HCT116 (cell line): ENCODE measurements around the gene DDX28. TPM values are rescaled to one million over a fixed set of nuclear protein-coding genes. Genes with fewer than 3 reads are reported as not detected.

Experiments used
- ATAC-seq: fragments of 200-7000 bp; cut with Tn5 transposase; 2 replicates; pipeline ENCODE4 v1.9.1; 2020; ENCODE audit warnings: mild to moderate bottlenecking, moderate library complexity
- BruUV-seq: library from RNA; stranded (reverse); fragments of 400-500 nt; replicated peaks from 2 replicates; lab custom pipeline; 2021; lab: Mats Ljungman, UMichigan
- CTCF ChIA-PET: fragments of 300-600 bp; sonication (Branson Sonifier 250); formaldehyde crosslinking; loops from one replicate; lab custom pipeline; 2021; ENCODE audit warnings: antibody characterized with exemption; lab: Charles Lee
- POLR2A ChIA-PET: fragments of 300-600, 350-600 bp; sonication (Branson Sonifier 250); formaldehyde crosslinking; loops from one replicate; lab custom pipeline; 2021; ENCODE audit warnings: antibody characterized with exemption; lab: Charles Lee
- RAD21 ChIA-PET, 2 experiments: fragments of 300-600 bp; sonication (Branson Sonifier 250); formaldehyde crosslinking; loops; one replicate each; lab custom pipeline; 2023; ENCODE audit warnings: low total read pairs in 2 of 2; ENCODE audit not compliant: uncharacterized antibody in 2 of 2, unreplicated experiment in 2 of 2, low non-redundant PET in 1 of 2; lab: Charles Lee
- DNase-seq: peaks from one replicate; pipeline ENCODE4 v3.0.0-alpha.2; 2010; ENCODE audit warnings: low read depth, low spot score
- H2AFZ ChIP-seq: fragments of 200-600 bp; shearing (Covaris generic), sonication (generic); 2 replicates; pipeline ENCODE4 v1.6.1; 2017; ENCODE audit warnings: low read depth, mixed run types, mixed read lengths, antibody characterized with exemption, low read length; ENCODE audit not compliant: poor library complexity, severe bottlenecking
- H3K27ac ChIP-seq: 2 replicates; pipeline ENCODE4 v1.5.1; 2012; ENCODE audit warnings: low read depth, low read length
- H3K27me3 ChIP-seq: fragments of 200-600 bp; sonication (generic); 2 replicates; pipeline ENCODE4 v1.6.1; 2016; ENCODE audit warnings: mixed run types, low read length, mixed read lengths; ENCODE audit not compliant: insufficient read depth
- H3K36me3 ChIP-seq, 2 experiments: fragments of 200-500 bp in 1 of 2; fragments of 200-600 bp in 1 of 2; sonication (Bioruptor generic) in 1 of 2; sonication (generic) in 1 of 2; 2 replicates each; pipeline versions ENCODE4 v1.5.1 to v1.6.1; 2014 to 2016; ENCODE audit warnings: low read length in 2 of 2, inconsistent platforms in 1 of 2, mixed read lengths in 1 of 2, mixed run types in 1 of 2; ENCODE audit not compliant: insufficient read depth in 2 of 2, control insufficient read depth in 1 of 2
- H3K4me1 ChIP-seq, 2 experiments: fragments of 200-600 bp in 1 of 2; sonication (generic) in 1 of 2; 2 replicates each; pipeline versions ENCODE4 v1.5.1 to v1.6.1; 2012 to 2017; ENCODE audit warnings: low read length in 2 of 2, inconsistent platforms in 1 of 2, mild to moderate bottlenecking in 1 of 2, mixed read lengths in 1 of 2, mixed run types in 1 of 2, moderate library complexity in 1 of 2; ENCODE audit not compliant: insufficient read depth in 2 of 2, control insufficient read depth in 1 of 2
- H3K4me2 ChIP-seq: fragments of 200-600 bp; sonication (generic); 2 replicates; pipeline ENCODE4 v1.6.1; 2017; ENCODE audit warnings: mixed run types, low read length, mixed read lengths
- H3K4me3 ChIP-seq, 2 experiments: fragments of 200-600 bp in 1 of 2; sonication (generic) in 1 of 2; replicated peaks in 1 of 2; 2 replicates each; pipeline ENCODE4 v1.5.1; 2011 to 2016; ENCODE audit warnings: low read length in 2 of 2, control low read depth in 1 of 2, low read depth in 1 of 2, mild to moderate bottlenecking in 1 of 2, mixed read lengths in 1 of 2, mixed run types in 1 of 2
- H3K79me2 ChIP-seq: fragments of 200-600 bp; sonication (generic); 2 replicates; pipeline ENCODE4 v1.6.1; 2017; ENCODE audit warnings: mild to moderate bottlenecking, mixed run types, low read length, moderate library complexity, mixed read lengths; ENCODE audit not compliant: insufficient read depth
- H3K9ac ChIP-seq: fragments of 200-600 bp; sonication (generic); 2 replicates; pipeline ENCODE4 v1.6.1; 2016; ENCODE audit warnings: low read length, mixed read lengths
- H3K9me2 ChIP-seq: fragments of 200-600 bp; sonication (generic), shearing (Covaris generic); 2 replicates; pipeline ENCODE4 v1.6.1; 2017; ENCODE audit warnings: mixed run types, mild to moderate bottlenecking, moderate library complexity; ENCODE audit not compliant: insufficient read depth
- H3K9me3 ChIP-seq, 2 experiments: fragments of 200-500 bp in 1 of 2; fragments of 200-600 bp in 1 of 2; sonication (Bioruptor generic) in 1 of 2; sonication (generic) in 1 of 2; 2 replicates each; pipeline ENCODE4 v1.6.1; 2014 to 2017; ENCODE audit warnings: low read length in 2 of 2, mixed read lengths in 2 of 2, inconsistent platforms in 1 of 2, low read depth in 1 of 2, mild to moderate bottlenecking in 1 of 2, mixed run types in 1 of 2, moderate library complexity in 1 of 2; ENCODE audit not compliant: control insufficient read depth in 1 of 2, insufficient read depth in 1 of 2
- H4K20me1 ChIP-seq: fragments of 200-600 bp; sonication (generic), shearing (Covaris generic); 2 replicates; pipeline ENCODE4 v1.6.1; 2017; ENCODE audit warnings: mixed run types, mild to moderate bottlenecking, moderate library complexity; ENCODE audit not compliant: insufficient read depth
- CEBPB ChIP-seq: IDR thresholded peaks from 2 replicates; pipeline ENCODE4 v1.6.1; 2012; ENCODE audit warnings: low read depth
- CTCF ChIP-seq, 3 experiments: fragments of 200-600 bp in 1 of 3; sonication (generic) in 1 of 3; IDR thresholded peaks in 2 of 3; conservative IDR thresholded peaks in 1 of 3; 2 replicates each; pipeline ENCODE4 v1.5.1; 2012 to 2017; ENCODE audit warnings: low read depth in 2 of 3, low read length in 2 of 3, antibody characterized with exemption in 1 of 3, borderline replicate concordance in 1 of 3, control low read depth in 1 of 3, mild to moderate bottlenecking in 1 of 3, mixed read lengths in 1 of 3, mixed run types in 1 of 3, moderate library complexity in 1 of 3; ENCODE audit not compliant: insufficient read depth in 1 of 3
- EGR1 ChIP-seq: IDR thresholded peaks from 2 replicates; pipeline ENCODE4 v1.6.1; 2012; ENCODE audit warnings: low read depth
- EZH2 ChIP-seq: fragments of 200-600 bp; sonication (generic); IDR thresholded peaks from 2 replicates; pipeline ENCODE4 v1.6.1; 2017; ENCODE audit warnings: antibody characterized with exemption, mixed run types
- EZH2phosphoT487 ChIP-seq: fragments of 200-600 bp; IDR thresholded peaks from 2 replicates; pipeline ENCODE4 v1.6.1; 2018; ENCODE audit warnings: antibody characterized with exemption, borderline replicate concordance
- FOSL1 ChIP-seq: IDR thresholded peaks from 2 replicates; pipeline ENCODE4 v1.6.1; 2012; ENCODE audit warnings: low read depth
- RAD21 ChIP-seq: IDR thresholded peaks from 2 replicates; pipeline ENCODE4 v1.6.1; 2012; ENCODE audit warnings: low read depth, mild to moderate bottlenecking
- SP1 ChIP-seq: IDR thresholded peaks from 2 replicates; pipeline ENCODE4 v1.6.1; 2012; ENCODE audit warnings: low read depth
- SRF ChIP-seq: IDR thresholded peaks from 2 replicates; pipeline ENCODE4 v1.6.1; 2012; ENCODE audit warnings: low read depth
- YY1 ChIP-seq: IDR thresholded peaks from 2 replicates; pipeline ENCODE4 v1.6.1; 2011; ENCODE audit warnings: low read length, low read depth, moderate library complexity, mild to moderate bottlenecking; ENCODE audit not compliant: insufficient replicate concordance; ENCODE audit errors: extremely low read depth
- ZFX ChIP-seq: fragments of 450-650 bp; IDR thresholded peaks from 2 replicates; pipeline ENCODE4 v1.6.1; 2017
- ZNF274 ChIP-seq: fragments of 200-500 bp; sonication (Bioruptor generic); IDR thresholded peaks from 2 replicates; pipeline ENCODE4 v1.6.1; 2014; ENCODE audit warnings: mild to moderate bottlenecking, low read depth, low read length, inconsistent platforms
- intact Hi-C: fragments of 100-400 bp; cut with micrococcal nuclease; formaldehyde crosslinking; loops from 2 replicates; pipeline ENCODE4 v1.10.0; 2022
- total RNA-seq: library from RNA; stranded (reverse); gene quantifications from one replicate; pipeline ENCODE4 v1.2.1, GENCODE V29; 2021; ENCODE audit not compliant: unreplicated experiment
- TF ChIP-seq, protein P1 (sequence below): IDR thresholded peaks from 2 replicates; pipeline ENCODE4 v1.6.1; 2012

Gene DDX28
- total RNA-seq, 1 experiment from 2014 or later = 13.8 TPM

DNA sequence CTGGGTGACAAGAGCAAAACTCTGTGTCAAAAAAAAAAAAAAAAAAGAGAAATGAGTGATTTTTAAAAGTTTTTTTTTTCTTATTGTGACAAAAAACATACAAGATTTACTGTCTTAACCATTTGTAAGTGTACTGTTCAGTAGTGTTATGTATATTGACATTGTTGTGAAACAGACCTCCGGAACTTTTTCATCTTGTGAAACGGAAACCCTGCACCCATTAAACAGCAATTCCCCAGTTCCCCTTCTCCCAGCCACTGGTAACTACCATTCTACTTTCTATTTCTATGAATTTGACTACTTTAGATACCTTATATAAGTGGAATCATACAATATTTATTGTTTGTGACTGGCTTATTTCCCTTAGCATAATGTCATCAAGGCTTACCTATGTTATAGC lies 18.8 kb upstream of the DDX28 start:
- Histone ChIP-seq H2AFZ (no peak overlapping the region), H4K20me1 (no peaks in the 10 kb centered on the region), H3K27ac (no peak overlapping the region), H3K9me2 (no peaks in the 10 kb centered on the region), H3K4me1 (peaks cover 4 to 5% of the 10 kb centered on the region in 2 experiments; a peak in 1 of 4 replicates), H3K36me3 (peaks cover 2 to 9% of the 10 kb centered on the region in 2 experiments; a peak in 1 of 4 replicates), H3K27me3 (no peaks in the 10 kb centered on the region), H3K9ac (no peak overlapping the region), H3K4me3 (no peak overlapping the region), H3K9me3 (no peaks in the 10 kb centered on the region), H3K4me2 (no peak overlapping the region), H3K79me2 (0 out of 2 replicates have a peak, but pooled peaks cover 5% of the 10 kb centered on the region)
- BruUV-seq = no TSS peak
- ChIA-PET POLR2A (no interaction called here), RAD21 (no interaction called here), CTCF (interaction anchor here (1.2 to 1.9 kb wide), 2 partner anchors 33 to 158 kb away, joined by 3 to 13 read pairs; partner anchors contain the start of gene NRN1L)
- no peak for ATAC-seq
- no peak for DNase-seq
- no peak for TF ChIP-seq CEBPB
- no peak for TF ChIP-seq EZH2phosphoT487
- no peak for TF ChIP-seq SP1
- TF ChIP-seq ZFX = no peak
- TF ChIP-seq FOSL1 = no peak
- TF ChIP-seq EGR1 = no peak
- no peak for TF ChIP-seq CTCF (IDR thresholded peaks at IDR 0.05 in 2 of 3, conservative IDR thresholded peaks at IDR 0.05 in 1 of 3; ENCODE audit: borderline replicate concordance in 1 of 3, insufficient read depth in 1 of 3, low read depth in 2 of 3, low read length in 2 of 3)
- no peak for TF ChIP-seq ZNF274
- no peak for TF ChIP-seq SRF
- no peak for TF ChIP-seq YY1
- TF ChIP-seq, protein P1, sequence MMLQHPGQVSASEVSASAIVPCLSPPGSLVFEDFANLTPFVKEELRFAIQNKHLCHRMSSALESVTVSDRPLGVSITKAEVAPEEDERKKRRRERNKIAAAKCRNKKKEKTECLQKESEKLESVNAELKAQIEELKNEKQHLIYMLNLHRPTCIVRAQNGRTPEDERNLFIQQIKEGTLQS = no peak
- no peak for TF ChIP-seq RAD21
- TF ChIP-seq EZH2 = no peak
- intact Hi-C loops = loop anchor here (5.0 kb wide), 1 partner anchor 369 kb away; no protein-coding TSS in a partner anchor
